H9 (cell line): Measurements from ENCODE around the gene NFATC1. TPM values are rescaled to one million over a fixed set of nuclear protein-coding genes. Genes with fewer than 3 reads are reported as not detected.

ENCODE experiments used
- DNase-seq: peaks from one replicate; pipeline ENCODE4 v3.0.0-alpha.2; 2017
- H2AFZ ChIP-seq: one replicate; pipeline ENCODE4 v1.6.1; 2013; ENCODE audit warnings: mild to moderate bottlenecking, low read length, control low read depth, moderate library complexity
- H2AK5ac ChIP-seq: 2 replicates; pipeline ENCODE4 v1.6.1; 2013; ENCODE audit warnings: low read length, control low read depth, mixed read lengths; ENCODE audit not compliant: insufficient read length
- H2BK120ac ChIP-seq: one replicate; pipeline ENCODE4 v1.6.1; 2013; ENCODE audit warnings: low read depth, mild to moderate bottlenecking, low read length, control low read depth, inconsistent platforms; ENCODE audit not compliant: poor library complexity, severe bottlenecking
- H2BK12ac ChIP-seq: 2 replicates; pipeline ENCODE4 v1.6.1; 2013; ENCODE audit warnings: low read length, control low read depth, mixed read lengths, low read depth; ENCODE audit not compliant: insufficient read length
- H2BK15ac ChIP-seq: 2 replicates; pipeline ENCODE4 v1.6.1; 2013; ENCODE audit warnings: low read depth, low read length, control low read depth
- H2BK20ac ChIP-seq: one replicate; pipeline ENCODE4 v1.6.1; 2013; ENCODE audit warnings: low read depth, mild to moderate bottlenecking, low read length, control low read depth, inconsistent platforms; ENCODE audit not compliant: poor library complexity, severe bottlenecking
- H2BK5ac ChIP-seq: 2 replicates; pipeline ENCODE4 v1.6.1; 2013; ENCODE audit warnings: low read length, control low read depth, mixed read lengths; ENCODE audit not compliant: insufficient read length
- H3K14ac ChIP-seq: 2 replicates; pipeline ENCODE4 v1.6.1; 2013; ENCODE audit warnings: low read length, control low read depth; ENCODE audit not compliant: insufficient read depth
- H3K18ac ChIP-seq: 2 replicates; pipeline ENCODE4 v1.6.1; 2013; ENCODE audit warnings: low read depth, mild to moderate bottlenecking, mixed read lengths, low read length, control low read depth; ENCODE audit not compliant: insufficient read length
- H3K23ac ChIP-seq: 2 replicates; pipeline ENCODE4 v1.6.1; 2013; ENCODE audit warnings: low read length, control low read depth, mixed read lengths, low read depth; ENCODE audit not compliant: insufficient read length
- H3K23me2 ChIP-seq: 2 replicates; pipeline ENCODE4 v1.6.1; 2013; ENCODE audit warnings: low read depth, mild to moderate bottlenecking, mixed read lengths, low read length, control low read depth; ENCODE audit not compliant: insufficient read length, poor library complexity, severe bottlenecking
- H3K27ac ChIP-seq: 2 replicates; pipeline ENCODE4 v1.5.1; 2013; ENCODE audit warnings: low read length, control low read depth, mixed read lengths, low read depth; ENCODE audit not compliant: insufficient read length
- H3K27me3 ChIP-seq: 2 replicates; pipeline ENCODE4 v1.6.1; 2013; ENCODE audit warnings: low read length, control low read depth, inconsistent platforms; ENCODE audit not compliant: insufficient read depth
- H3K4ac ChIP-seq: 2 replicates; pipeline ENCODE4 v1.6.1; 2013; ENCODE audit warnings: low read depth, mild to moderate bottlenecking, control low read depth, inconsistent platforms, low read length, moderate library complexity
- H3K4me1 ChIP-seq: 2 replicates; pipeline ENCODE4 v1.6.1; 2013; ENCODE audit warnings: low read length, control low read depth, inconsistent platforms; ENCODE audit not compliant: insufficient read depth
- H3K4me2 ChIP-seq: 2 replicates; pipeline ENCODE4 v1.6.1; 2013; ENCODE audit warnings: low read length, control low read depth, mixed read lengths; ENCODE audit not compliant: insufficient read length, insufficient read depth
- H3K56ac ChIP-seq: 2 replicates; pipeline ENCODE4 v1.6.1; 2013; ENCODE audit warnings: low read depth, mild to moderate bottlenecking, mixed read lengths, low read length, control low read depth; ENCODE audit not compliant: insufficient read length
- H3K79me1 ChIP-seq: 2 replicates; pipeline ENCODE4 v1.6.1; 2013; ENCODE audit warnings: low read depth, mild to moderate bottlenecking, moderate library complexity, low read length, control low read depth, inconsistent platforms; ENCODE audit not compliant: insufficient read depth, poor library complexity, severe bottlenecking
- H3K79me2 ChIP-seq: 2 replicates; pipeline ENCODE4 v1.6.1; 2013; ENCODE audit warnings: low read length, control low read depth, inconsistent platforms; ENCODE audit not compliant: insufficient read depth
- H3K9ac ChIP-seq: 2 replicates; pipeline ENCODE4 v1.6.1; 2013; ENCODE audit warnings: low read length, control low read depth, mixed read lengths; ENCODE audit not compliant: insufficient read length; ENCODE audit errors: extremely low read depth
- H3K9me3 ChIP-seq: one replicate; pipeline ENCODE4 v1.6.1; 2013; ENCODE audit warnings: low read depth, low read length, inconsistent platforms; ENCODE audit not compliant: control insufficient read depth
- H3T11ph ChIP-seq: one replicate; pipeline ENCODE4 v1.6.1; 2013; ENCODE audit warnings: mild to moderate bottlenecking, low read length, control low read depth, inconsistent platforms
- H4K20me1 ChIP-seq: one replicate; pipeline ENCODE4 v1.6.1; 2013; ENCODE audit not compliant: control insufficient read depth, insufficient read length, insufficient read depth
- H4K5ac ChIP-seq: 2 replicates; pipeline ENCODE4 v1.6.1; 2013; ENCODE audit warnings: low read depth, mild to moderate bottlenecking, mixed read lengths, low read length, control low read depth; ENCODE audit not compliant: insufficient read length
- H4K8ac ChIP-seq: replicated peaks from 2 replicates; pipeline ENCODE4 v1.6.1; 2013; ENCODE audit warnings: low read length, control low read depth, mixed read lengths, low read depth; ENCODE audit not compliant: insufficient read length
- H4K91ac ChIP-seq: 2 replicates; pipeline ENCODE4 v1.6.1; 2013; ENCODE audit warnings: low read depth, mild to moderate bottlenecking, moderate library complexity, mixed read lengths, low read length, control low read depth; ENCODE audit not compliant: insufficient read length
- H3K27ac Mint-ChIP-seq, 3 experiments: 2 replicates in 2 of 3; 3 replicates in 1 of 3; pipeline ENCODE4 v1.8.0; 2020 to 2021; ENCODE audit warnings: mixed read lengths in 3 of 3, mild to moderate bottlenecking in 1 of 3, moderate library complexity in 1 of 3
- H3K27me3 Mint-ChIP-seq: 2 replicates; pipeline ENCODE4 v1.8.0; 2021; ENCODE audit warnings: low read depth, mild to moderate bottlenecking, moderate library complexity, mixed read lengths
- H3K36me3 Mint-ChIP-seq, 3 experiments: 2 replicates in 2 of 3; 3 replicates in 1 of 3; pipeline ENCODE4 v1.8.0; 2020 to 2021; ENCODE audit warnings: low read depth in 3 of 3, mixed read lengths in 3 of 3; ENCODE audit not compliant: insufficient read depth in 1 of 3
- H3K4me1 Mint-ChIP-seq, 2 experiments: 2 replicates each; pipeline ENCODE4 v1.8.0; 2020; ENCODE audit warnings: mixed read lengths in 2 of 2
- H3K4me3 Mint-ChIP-seq, 2 experiments: 2 replicates in 1 of 2; 3 replicates in 1 of 2; pipeline ENCODE4 v1.8.0; 2020 to 2021; ENCODE audit warnings: mild to moderate bottlenecking in 2 of 2, mixed read lengths in 2 of 2, moderate library complexity in 1 of 2
- H3K9me3 Mint-ChIP-seq, 2 experiments: 2 replicates in 1 of 2; 3 replicates in 1 of 2; pipeline ENCODE4 v1.8.0; 2020; ENCODE audit warnings: mild to moderate bottlenecking in 2 of 2, mixed read lengths in 2 of 2, moderate library complexity in 1 of 2
- CTCF ChIP-seq: fragments of 200-600 bp; sonication (generic); conservative IDR thresholded peaks from 3 replicates; pipeline ENCODE4 v1.8.0; 2021; ENCODE audit warnings: antibody characterized with exemption, mild to moderate bottlenecking
- WGBS: extraction: QIAGEN DNeasy Blood & Tissue Kit; methylation state at CpG from one replicate; pipeline ENCODE4 v1.1.7; 2013; ENCODE audit warnings: missing lambda C conversion rate, low lambda C conversion rate, mixed read lengths; ENCODE audit not compliant: insufficient read length; ENCODE audit errors: extremely low coverage; 5-methylcytosine and 5-hydroxymethylcytosine counted together
- total RNA-seq: library from RNA; stranded (reverse); gene quantifications from 2 replicates; pipeline ENCODE4 v1.2.1, GENCODE V29; 2021

The NFATC1 gene
- total RNA-seq, 1 experiment from 2014 or later: 5.5 TPM

- H2BK120ac ChIP-seq: no peak overlapping the region
- no peak overlapping the region for H2BK5ac ChIP-seq
- no peak overlapping the region for H3K23ac ChIP-seq
- Mint-ChIP-seq H3K4me1 (peaks cover 2 to 5% of the 10 kb centered on the region in 2 experiments; a peak in 2 of 4 replicates), H3K9me3 (peaks cover 8 to 11% of the 10 kb centered on the region in 2 experiments), H3K4me3 (no peak overlapping the region), H3K36me3 (peaks cover 4 to 5% (median 5%) of the 10 kb centered on the region in 3 experiments; a peak in 5 of 7 replicates), H3K27ac (no peak overlapping the region), H3K27me3 (peaks cover 47% of the 10 kb centered on the region)
- no peak for DNase-seq
- no peak overlapping the region for H4K8ac ChIP-seq
- no peak overlapping the region for H3T11ph ChIP-seq
- no CpG with 5 or more reads among the region's 13 CpGs for WGBS
- no peak overlapping the region for H3K18ac ChIP-seq
- peak overlapping the region; percentile 31; the same call in 1 of the 2 replicates for H3K14ac ChIP-seq
- H3K4me2 ChIP-seq: no peak overlapping the region
- H3K79me2 ChIP-seq: no peaks in the 10 kb centered on the region
- H3K56ac ChIP-seq: no peak overlapping the region
- H2BK12ac ChIP-seq: no peak overlapping the region
- no peak overlapping the region for H2BK15ac ChIP-seq
- no peaks in the 10 kb centered on the region for H3K23me2 ChIP-seq
- H3K4me1 ChIP-seq: no peaks in the 10 kb centered on the region
- no peak overlapping the region for H4K5ac ChIP-seq
- no peak overlapping the region for H2AK5ac ChIP-seq
- H3K27me3 ChIP-seq: no peaks in the 10 kb centered on the region
- no peak overlapping the region for H2AFZ ChIP-seq
- TF ChIP-seq CTCF: no peak
- no peaks in the 10 kb centered on the region for H4K20me1 ChIP-seq
- H2BK20ac ChIP-seq: no peak overlapping the region
- no peaks in the 10 kb centered on the region for H3K79me1 ChIP-seq
- peaks cover 8% of the 10 kb centered on the region for H3K9me3 ChIP-seq
- no peak overlapping the region for H4K91ac ChIP-seq
- no peak overlapping the region for H3K27ac ChIP-seq
- H3K9ac ChIP-seq: no peak overlapping the region
- no peak overlapping the region for H3K4ac ChIP-seq
Observed at GRCh38 chr18:79533146-79533545, 137.4 kb downstream of the NFATC1 start.
